HEK293 (cell line): ENCODE measurements around the gene POLE3.

Experiments used
- BCL11B ChIP-seq: fragments of 450-650 bp; formaldehyde crosslinking; IDR thresholded peaks from 2 replicates; pipeline ENCODE4 v1.5.1; 2016; ENCODE audit warnings: low read depth, missing biosample characterization, missing genetic modification characterization
- MYNN ChIP-seq: fragments of 450-650 bp; formaldehyde crosslinking; IDR thresholded peaks from 2 replicates; pipeline ENCODE4 v1.5.1; 2016; ENCODE audit warnings: missing biosample characterization, missing genetic modification characterization, borderline replicate concordance
- SP2 ChIP-seq: fragments of 450-650 bp; formaldehyde crosslinking; IDR thresholded peaks from 2 replicates; pipeline ENCODE4 v1.5.1; 2016; ENCODE audit warnings: missing biosample characterization, missing genetic modification characterization
- SP3 ChIP-seq: fragments of 450-650 bp; formaldehyde crosslinking; IDR thresholded peaks from 2 replicates; pipeline ENCODE4 v1.5.1; 2016; ENCODE audit warnings: missing biosample characterization, missing genetic modification characterization
- WT1 ChIP-seq: fragments of 450-650 bp; formaldehyde crosslinking; IDR thresholded peaks from 2 replicates; pipeline ENCODE4 v1.5.1; 2016; ENCODE audit warnings: missing biosample characterization, missing genetic modification characterization
- YY1 ChIP-seq: fragments of 450-650 bp; formaldehyde crosslinking; IDR thresholded peaks from 2 replicates; pipeline ENCODE4 v1.5.1; 2018; ENCODE audit warnings: missing biosample characterization, missing genetic modification characterization
- ZBTB1 ChIP-seq: fragments of 450-650 bp; formaldehyde crosslinking; IDR thresholded peaks from 2 replicates; pipeline ENCODE4 v1.5.1; 2016; ENCODE audit warnings: missing biosample characterization, missing genetic modification characterization
- ZBTB48 ChIP-seq: fragments of 450-650 bp; formaldehyde crosslinking; IDR thresholded peaks from 2 replicates; pipeline ENCODE4 v1.5.1; 2016; ENCODE audit warnings: missing biosample characterization, missing genetic modification characterization
- ZBTB7A ChIP-seq: fragments of 450-650 bp; formaldehyde crosslinking; IDR thresholded peaks from 2 replicates; pipeline ENCODE4 v1.5.1; 2016; ENCODE audit warnings: low read depth, missing biosample characterization, missing genetic modification characterization
- ZBTB8A ChIP-seq: fragments of 450-650 bp; formaldehyde crosslinking; IDR thresholded peaks from 2 replicates; pipeline ENCODE4 v1.5.1; 2016; ENCODE audit warnings: missing biosample characterization, missing genetic modification characterization
- ZNF121 ChIP-seq: fragments of 450-650 bp; formaldehyde crosslinking; IDR thresholded peaks from 2 replicates; pipeline ENCODE4 v1.5.1; 2016; ENCODE audit warnings: missing biosample characterization, missing genetic modification characterization
- ZNF157 ChIP-seq: fragments of 450-650 bp; formaldehyde crosslinking; IDR thresholded peaks from 2 replicates; pipeline ENCODE4 v1.5.1; 2016; ENCODE audit warnings: missing biosample characterization, missing genetic modification characterization
- ZNF23 ChIP-seq: fragments of 450-650 bp; formaldehyde crosslinking; IDR thresholded peaks from 2 replicates; pipeline ENCODE4 v1.5.1; 2016; ENCODE audit warnings: missing biosample characterization, missing genetic modification characterization, borderline replicate concordance
- ZNF24 ChIP-seq: fragments of 450-650 bp; formaldehyde crosslinking; IDR thresholded peaks from 2 replicates; pipeline ENCODE4 v1.5.1; 2016; ENCODE audit warnings: missing biosample characterization, missing genetic modification characterization
- ZNF248 ChIP-seq: fragments of 450-650 bp; formaldehyde crosslinking; IDR thresholded peaks from 2 replicates; pipeline ENCODE4 v1.5.1; 2017; ENCODE audit warnings: missing biosample characterization, missing genetic modification characterization
- ZNF266 ChIP-seq: fragments of 450-650 bp; formaldehyde crosslinking; IDR thresholded peaks from 2 replicates; pipeline ENCODE4 v1.5.1; 2016; ENCODE audit warnings: missing biosample characterization, missing genetic modification characterization, low read depth
- ZNF302 ChIP-seq: fragments of 450-650 bp; formaldehyde crosslinking; IDR thresholded peaks from 2 replicates; pipeline ENCODE4 v1.5.1; 2016; ENCODE audit warnings: missing biosample characterization, missing genetic modification characterization, low read depth
- ZNF514 ChIP-seq: fragments of 450-650 bp; formaldehyde crosslinking; IDR thresholded peaks from 2 replicates; pipeline ENCODE4 v1.5.1; 2016; ENCODE audit warnings: missing biosample characterization, missing genetic modification characterization
- ZNF76 ChIP-seq: fragments of 450-650 bp; formaldehyde crosslinking; IDR thresholded peaks from 2 replicates; pipeline ENCODE4; 2016; ENCODE audit warnings: low read depth, missing biosample characterization, missing genetic modification characterization, borderline replicate concordance
- ZSCAN30 ChIP-seq: fragments of 450-650 bp; IDR thresholded peaks from 2 replicates; pipeline ENCODE4 v1.5.1; 2018; ENCODE audit warnings: missing biosample characterization, mild to moderate bottlenecking, missing genetic modification characterization, moderate library complexity
- TF ChIP-seq, protein P1 (sequence below): fragments of 450-650 bp; formaldehyde crosslinking; conservative IDR thresholded peaks from 2 replicates; pipeline ENCODE4 v1.5.1; 2016; ENCODE audit warnings: low read depth, missing biosample characterization, missing genetic modification characterization
- TF ChIP-seq, protein P2 (sequence below): fragments of 450-650 bp; formaldehyde crosslinking; IDR thresholded peaks from 2 replicates; pipeline ENCODE4 v1.5.1; 2016; ENCODE audit warnings: missing biosample characterization, missing genetic modification characterization
- TF ChIP-seq, protein P3 (sequence below): fragments of 450-650 bp; formaldehyde crosslinking; IDR thresholded peaks from 2 replicates; pipeline ENCODE4 v1.5.1; 2016; ENCODE audit warnings: missing biosample characterization, missing genetic modification characterization, borderline replicate concordance
- TF ChIP-seq, protein P4 (sequence below): fragments of 450-650 bp; formaldehyde crosslinking; IDR thresholded peaks from 2 replicates; pipeline ENCODE4 v1.5.1; 2016; ENCODE audit warnings: missing biosample characterization, missing genetic modification characterization
- TF ChIP-seq, protein P5 (sequence below): fragments of 450-650 bp; formaldehyde crosslinking; IDR thresholded peaks from 2 replicates; pipeline ENCODE4 v1.5.1; 2016; ENCODE audit warnings: missing biosample characterization, missing genetic modification characterization

Gene POLE3

DNA sequence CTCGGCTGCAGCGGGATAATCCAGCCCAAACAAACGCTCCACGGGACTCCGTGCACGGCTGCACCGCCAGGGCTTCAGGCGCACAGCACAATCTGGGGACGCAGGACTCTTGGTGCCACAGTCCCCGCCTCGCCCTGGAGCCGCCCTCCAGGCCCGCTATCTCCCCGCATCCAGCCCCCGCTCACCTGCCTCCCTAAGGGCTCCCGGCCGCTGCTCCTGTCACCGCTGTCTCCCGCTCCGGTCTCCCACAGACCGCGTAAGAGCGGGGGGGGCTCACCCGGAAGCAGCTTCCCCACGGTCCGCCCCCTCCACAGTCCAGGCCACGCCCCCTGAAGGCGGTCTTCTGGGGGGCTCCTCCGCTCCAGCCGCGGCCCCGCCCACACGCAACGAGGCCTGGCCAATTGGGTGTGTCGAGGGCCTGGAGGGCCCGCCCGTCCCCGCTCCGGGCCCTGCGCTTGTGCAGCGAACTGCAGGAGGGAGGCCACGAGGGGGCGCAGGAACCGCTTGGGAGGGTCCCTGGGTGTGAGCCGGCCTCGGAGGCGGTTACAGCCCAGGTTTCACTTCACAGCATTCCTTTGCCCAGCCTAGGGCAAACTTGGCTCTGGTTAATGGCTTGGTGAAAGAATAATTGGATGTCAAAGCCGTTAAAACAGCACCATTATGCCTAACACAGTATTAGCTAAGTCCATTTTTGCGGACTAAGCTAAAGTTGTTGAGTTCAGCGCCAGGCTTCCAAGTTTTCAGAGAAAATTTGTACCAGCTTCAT, 9.3 kb downstream of the POLE3 start, which contains the start of gene ALAD (continued):
- peak; percentile 18; the same call in 1 of the 2 replicates for TF ChIP-seq ZSCAN30 (tag by site-specific recombination)
- no peak for TF ChIP-seq ZBTB7A
- no peak for TF ChIP-seq ZNF266
- no peak for TF ChIP-seq MYNN (tag by site-specific recombination)
- TF ChIP-seq ZNF157: no peak
- TF ChIP-seq ZNF23 (tag by site-specific recombination): no peak
- TF ChIP-seq, protein P1, sequence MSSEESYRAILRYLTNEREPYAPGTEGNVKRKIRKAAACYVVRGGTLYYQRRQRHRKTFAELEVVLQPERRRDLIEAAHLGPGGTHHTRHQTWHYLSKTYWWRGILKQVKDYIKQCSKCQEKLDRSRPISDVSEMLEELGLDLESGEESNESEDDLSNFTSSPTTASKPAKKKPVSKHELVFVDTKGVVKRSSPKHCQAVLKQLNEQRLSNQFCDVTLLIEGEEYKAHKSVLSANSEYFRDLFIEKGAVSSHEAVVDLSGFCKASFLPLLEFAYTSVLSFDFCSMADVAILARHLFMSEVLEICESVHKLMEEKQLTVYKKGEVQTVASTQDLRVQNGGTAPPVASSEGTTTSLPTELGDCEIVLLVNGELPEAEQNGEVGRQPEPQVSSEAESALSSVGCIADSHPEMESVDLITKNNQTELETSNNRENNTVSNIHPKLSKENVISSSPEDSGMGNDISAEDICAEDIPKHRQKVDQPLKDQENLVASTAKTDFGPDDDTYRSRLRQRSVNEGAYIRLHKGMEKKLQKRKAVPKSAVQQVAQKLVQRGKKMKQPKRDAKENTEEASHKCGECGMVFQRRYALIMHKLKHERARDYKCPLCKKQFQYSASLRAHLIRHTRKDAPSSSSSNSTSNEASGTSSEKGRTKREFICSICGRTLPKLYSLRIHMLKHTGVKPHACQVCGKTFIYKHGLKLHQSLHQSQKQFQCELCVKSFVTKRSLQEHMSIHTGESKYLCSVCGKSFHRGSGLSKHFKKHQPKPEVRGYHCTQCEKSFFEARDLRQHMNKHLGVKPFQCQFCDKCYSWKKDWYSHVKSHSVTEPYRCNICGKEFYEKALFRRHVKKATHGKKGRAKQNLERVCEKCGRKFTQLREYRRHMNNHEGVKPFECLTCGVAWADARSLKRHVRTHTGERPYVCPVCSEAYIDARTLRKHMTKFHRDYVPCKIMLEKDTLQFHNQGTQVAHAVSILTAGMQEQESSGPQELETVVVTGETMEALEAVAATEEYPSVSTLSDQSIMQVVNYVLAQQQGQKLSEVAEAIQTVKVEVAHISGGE (tag by site-specific recombination): peak; percentile 69
- TF ChIP-seq ZNF514: no peak
- TF ChIP-seq, protein P2, sequence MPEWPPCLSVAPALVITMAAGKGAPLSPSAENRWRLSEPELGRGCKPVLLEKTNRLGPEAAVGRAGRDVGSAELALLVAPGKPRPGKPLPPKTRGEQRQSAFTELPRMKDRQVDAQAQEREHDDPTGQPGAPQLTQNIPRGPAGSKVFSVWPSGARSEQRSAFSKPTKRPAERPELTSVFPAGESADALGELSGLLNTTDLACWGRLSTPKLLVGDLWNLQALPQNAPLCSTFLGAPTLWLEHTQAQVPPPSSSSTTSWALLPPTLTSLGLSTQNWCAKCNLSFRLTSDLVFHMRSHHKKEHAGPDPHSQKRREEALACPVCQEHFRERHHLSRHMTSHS (tag by site-specific recombination): no peak
- no peak for TF ChIP-seq ZNF76 (tag by site-specific recombination)
- peak; percentile 93 for TF ChIP-seq SP3
- no peak for TF ChIP-seq BCL11B
- TF ChIP-seq ZNF121 (tag by site-specific recombination): no peak
- TF ChIP-seq, protein P3, sequence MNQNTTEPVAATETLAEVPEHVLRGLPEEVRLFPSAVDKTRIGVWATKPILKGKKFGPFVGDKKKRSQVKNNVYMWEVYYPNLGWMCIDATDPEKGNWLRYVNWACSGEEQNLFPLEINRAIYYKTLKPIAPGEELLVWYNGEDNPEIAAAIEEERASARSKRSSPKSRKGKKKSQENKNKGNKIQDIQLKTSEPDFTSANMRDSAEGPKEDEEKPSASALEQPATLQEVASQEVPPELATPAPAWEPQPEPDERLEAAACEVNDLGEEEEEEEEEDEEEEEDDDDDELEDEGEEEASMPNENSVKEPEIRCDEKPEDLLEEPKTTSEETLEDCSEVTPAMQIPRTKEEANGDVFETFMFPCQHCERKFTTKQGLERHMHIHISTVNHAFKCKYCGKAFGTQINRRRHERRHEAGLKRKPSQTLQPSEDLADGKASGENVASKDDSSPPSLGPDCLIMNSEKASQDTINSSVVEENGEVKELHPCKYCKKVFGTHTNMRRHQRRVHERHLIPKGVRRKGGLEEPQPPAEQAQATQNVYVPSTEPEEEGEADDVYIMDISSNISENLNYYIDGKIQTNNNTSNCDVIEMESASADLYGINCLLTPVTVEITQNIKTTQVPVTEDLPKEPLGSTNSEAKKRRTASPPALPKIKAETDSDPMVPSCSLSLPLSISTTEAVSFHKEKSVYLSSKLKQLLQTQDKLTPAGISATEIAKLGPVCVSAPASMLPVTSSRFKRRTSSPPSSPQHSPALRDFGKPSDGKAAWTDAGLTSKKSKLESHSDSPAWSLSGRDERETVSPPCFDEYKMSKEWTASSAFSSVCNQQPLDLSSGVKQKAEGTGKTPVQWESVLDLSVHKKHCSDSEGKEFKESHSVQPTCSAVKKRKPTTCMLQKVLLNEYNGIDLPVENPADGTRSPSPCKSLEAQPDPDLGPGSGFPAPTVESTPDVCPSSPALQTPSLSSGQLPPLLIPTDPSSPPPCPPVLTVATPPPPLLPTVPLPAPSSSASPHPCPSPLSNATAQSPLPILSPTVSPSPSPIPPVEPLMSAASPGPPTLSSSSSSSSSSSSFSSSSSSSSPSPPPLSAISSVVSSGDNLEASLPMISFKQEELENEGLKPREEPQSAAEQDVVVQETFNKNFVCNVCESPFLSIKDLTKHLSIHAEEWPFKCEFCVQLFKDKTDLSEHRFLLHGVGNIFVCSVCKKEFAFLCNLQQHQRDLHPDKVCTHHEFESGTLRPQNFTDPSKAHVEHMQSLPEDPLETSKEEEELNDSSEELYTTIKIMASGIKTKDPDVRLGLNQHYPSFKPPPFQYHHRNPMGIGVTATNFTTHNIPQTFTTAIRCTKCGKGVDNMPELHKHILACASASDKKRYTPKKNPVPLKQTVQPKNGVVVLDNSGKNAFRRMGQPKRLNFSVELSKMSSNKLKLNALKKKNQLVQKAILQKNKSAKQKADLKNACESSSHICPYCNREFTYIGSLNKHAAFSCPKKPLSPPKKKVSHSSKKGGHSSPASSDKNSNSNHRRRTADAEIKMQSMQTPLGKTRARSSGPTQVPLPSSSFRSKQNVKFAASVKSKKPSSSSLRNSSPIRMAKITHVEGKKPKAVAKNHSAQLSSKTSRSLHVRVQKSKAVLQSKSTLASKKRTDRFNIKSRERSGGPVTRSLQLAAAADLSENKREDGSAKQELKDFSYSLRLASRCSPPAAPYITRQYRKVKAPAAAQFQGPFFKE (tag by site-specific recombination): no peak
- TF ChIP-seq, protein P4, sequence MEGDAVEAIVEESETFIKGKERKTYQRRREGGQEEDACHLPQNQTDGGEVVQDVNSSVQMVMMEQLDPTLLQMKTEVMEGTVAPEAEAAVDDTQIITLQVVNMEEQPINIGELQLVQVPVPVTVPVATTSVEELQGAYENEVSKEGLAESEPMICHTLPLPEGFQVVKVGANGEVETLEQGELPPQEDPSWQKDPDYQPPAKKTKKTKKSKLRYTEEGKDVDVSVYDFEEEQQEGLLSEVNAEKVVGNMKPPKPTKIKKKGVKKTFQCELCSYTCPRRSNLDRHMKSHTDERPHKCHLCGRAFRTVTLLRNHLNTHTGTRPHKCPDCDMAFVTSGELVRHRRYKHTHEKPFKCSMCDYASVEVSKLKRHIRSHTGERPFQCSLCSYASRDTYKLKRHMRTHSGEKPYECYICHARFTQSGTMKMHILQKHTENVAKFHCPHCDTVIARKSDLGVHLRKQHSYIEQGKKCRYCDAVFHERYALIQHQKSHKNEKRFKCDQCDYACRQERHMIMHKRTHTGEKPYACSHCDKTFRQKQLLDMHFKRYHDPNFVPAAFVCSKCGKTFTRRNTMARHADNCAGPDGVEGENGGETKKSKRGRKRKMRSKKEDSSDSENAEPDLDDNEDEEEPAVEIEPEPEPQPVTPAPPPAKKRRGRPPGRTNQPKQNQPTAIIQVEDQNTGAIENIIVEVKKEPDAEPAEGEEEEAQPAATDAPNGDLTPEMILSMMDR (tag by site-specific recombination): peak; percentile 91
- TF ChIP-seq SP2 (tag by site-specific recombination): peak; percentile 98
- no peak for TF ChIP-seq ZBTB1 (tag by site-specific recombination)
- no peak for TF ChIP-seq YY1
- TF ChIP-seq, protein P5, sequence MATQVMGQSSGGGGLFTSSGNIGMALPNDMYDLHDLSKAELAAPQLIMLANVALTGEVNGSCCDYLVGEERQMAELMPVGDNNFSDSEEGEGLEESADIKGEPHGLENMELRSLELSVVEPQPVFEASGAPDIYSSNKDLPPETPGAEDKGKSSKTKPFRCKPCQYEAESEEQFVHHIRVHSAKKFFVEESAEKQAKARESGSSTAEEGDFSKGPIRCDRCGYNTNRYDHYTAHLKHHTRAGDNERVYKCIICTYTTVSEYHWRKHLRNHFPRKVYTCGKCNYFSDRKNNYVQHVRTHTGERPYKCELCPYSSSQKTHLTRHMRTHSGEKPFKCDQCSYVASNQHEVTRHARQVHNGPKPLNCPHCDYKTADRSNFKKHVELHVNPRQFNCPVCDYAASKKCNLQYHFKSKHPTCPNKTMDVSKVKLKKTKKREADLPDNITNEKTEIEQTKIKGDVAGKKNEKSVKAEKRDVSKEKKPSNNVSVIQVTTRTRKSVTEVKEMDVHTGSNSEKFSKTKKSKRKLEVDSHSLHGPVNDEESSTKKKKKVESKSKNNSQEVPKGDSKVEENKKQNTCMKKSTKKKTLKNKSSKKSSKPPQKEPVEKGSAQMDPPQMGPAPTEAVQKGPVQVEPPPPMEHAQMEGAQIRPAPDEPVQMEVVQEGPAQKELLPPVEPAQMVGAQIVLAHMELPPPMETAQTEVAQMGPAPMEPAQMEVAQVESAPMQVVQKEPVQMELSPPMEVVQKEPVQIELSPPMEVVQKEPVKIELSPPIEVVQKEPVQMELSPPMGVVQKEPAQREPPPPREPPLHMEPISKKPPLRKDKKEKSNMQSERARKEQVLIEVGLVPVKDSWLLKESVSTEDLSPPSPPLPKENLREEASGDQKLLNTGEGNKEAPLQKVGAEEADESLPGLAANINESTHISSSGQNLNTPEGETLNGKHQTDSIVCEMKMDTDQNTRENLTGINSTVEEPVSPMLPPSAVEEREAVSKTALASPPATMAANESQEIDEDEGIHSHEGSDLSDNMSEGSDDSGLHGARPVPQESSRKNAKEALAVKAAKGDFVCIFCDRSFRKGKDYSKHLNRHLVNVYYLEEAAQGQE: no peak
- TF ChIP-seq ZNF302: no peak
- TF ChIP-seq ZBTB48 (tag by site-specific recombination): peak; percentile 44
- no peak for TF ChIP-seq WT1 (tag by site-specific recombination)
- no peak for TF ChIP-seq ZNF248
- no peak for TF ChIP-seq ZBTB8A (tag by site-specific recombination)
- TF ChIP-seq ZNF24: no peak
